Occipital lobe (tissue), 2 donors: ENCODE results near the gene SLC17A7. TPM values are rescaled to one million over a fixed set of nuclear protein-coding genes. Genes with fewer than 3 reads are reported as not detected.

Experiments used
- DNase-seq: peaks from one replicate; lab custom pipeline; 2025; lab: John Stamatoyannopoulos, UW
- total RNA-seq: library from RNA; depleted of rRNA; stranded (reverse); fragments of >200 nt; gene quantifications from one replicate; pipeline ENCODE4 v1.2.3, GENCODE V29; 2014

Gene SLC17A7
- total RNA-seq, 1 donor from 2014 or later: 34.6 TPM

GRCh38 chr19:49409441-49410029 is 31.8 kb downstream of the SLC17A7 start:
- DNase-seq: no peak

- DNase-seq: no peak
Observed at GRCh38 chr19:49408816-49409440, 32.4 kb downstream of the SLC17A7 start.

- DNase-seq: no peak
Observed at GRCh38 chr19:49407482-49408015, 33.8 kb downstream of the SLC17A7 start.

- no peak for DNase-seq
Observed at GRCh38 chr19:49407079-49407478, 34.2 kb downstream of the SLC17A7 start.

GRCh38 chr19:49403404-49404187 is 37.7 kb downstream of the SLC17A7 start:
- DNase-seq: no peak

- no peak for DNase-seq
Observed at GRCh38 chr19:49400029-49400428, 41.3 kb downstream of the SLC17A7 start.

GRCh38 chr19:49398931-49399330 is 42.4 kb downstream of the SLC17A7 start:
- DNase-seq: no peak

GRCh38 chr19:49398001-49398615 is 43.2 kb downstream of the SLC17A7 start:
- no peak for DNase-seq

- no peak for DNase-seq
Observed at GRCh38 chr19:49396738-49397505, 44.4 kb downstream of the SLC17A7 start.

GRCh38 chr19:49395581-49396407 is 45.5 kb downstream of the SLC17A7 start:
- no peak for DNase-seq

- no peak for DNase-seq
Observed at GRCh38 chr19:49393881-49394280, 47.4 kb downstream of the SLC17A7 start.

- DNase-seq: peak; percentile 57
Observed at GRCh38 chr19:49391581-49392399, 49.5 kb downstream of the SLC17A7 start.

GRCh38 chr19:49390929-49391359 is 50.4 kb downstream of the SLC17A7 start:
- DNase-seq: no peak

GRCh38 chr19:49390131-49390928 is 51.0 kb downstream of the SLC17A7 start:
- DNase-seq: no peak

- DNase-seq: no peak
Observed at GRCh38 chr19:49389406-49389805, 51.9 kb downstream of the SLC17A7 start.

- no peak for DNase-seq
Observed at GRCh38 chr19:49387936-49388372, 53.4 kb downstream of the SLC17A7 start, which contains the start of gene KASH5. Gene KASH5, plus strand, starts transcription at chr19:49388249. Its CDS starts 2,635 bp downstream, at chr19:49390884.

GRCh38 chr19:49383599-49383998 is 57.7 kb downstream of the SLC17A7 start:
- no peak for DNase-seq

- no peak for DNase-seq
Observed at GRCh38 chr19:49382639-49383038, 58.7 kb downstream of the SLC17A7 start.
